ENCODE results near the gene PBRM1.

PBRM1 gene

GRCh38 chr3:52663098-52663497, 22.6 kb downstream of the PBRM1 start:
- no peak for TF ChIP-seq CTCF (IDR thresholded peaks at IDR 0.05; ENCODE audit: low read depth, low read length)
- no peak overlapping the region for H3K4me3 ChIP-seq (ENCODE audit: low read depth, low read length)

- no peak for TF ChIP-seq CTCF (IDR thresholded peaks at IDR 0.05; ENCODE audit: low read depth, low read length)
- no peak overlapping the region for H3K4me3 ChIP-seq (ENCODE audit: low read depth, low read length)
Measured at GRCh38 chr3:52660046-52660445, 25.7 kb downstream of the PBRM1 start.

GRCh38 chr3:52655895-52656294, 29.8 kb downstream of the PBRM1 start:
- TF ChIP-seq CTCF (IDR thresholded peaks at IDR 0.05; ENCODE audit: low read depth, low read length) = no peak
- no peak overlapping the region for H3K4me3 ChIP-seq (ENCODE audit: low read depth, low read length)

GRCh38 chr3:52651592-52651991, 34.1 kb downstream of the PBRM1 start:
- no peak for TF ChIP-seq CTCF (IDR thresholded peaks at IDR 0.05; ENCODE audit: low read depth, low read length)
- H3K4me3 ChIP-seq (ENCODE audit: low read depth, low read length) = no peak overlapping the region

- no peak overlapping the region for H3K4me3 ChIP-seq (ENCODE audit: low read depth, low read length)
- no peak for TF ChIP-seq CTCF (IDR thresholded peaks at IDR 0.05; ENCODE audit: low read depth, low read length)
Measured at GRCh38 chr3:52650439-52650838, 35.3 kb downstream of the PBRM1 start.

- TF ChIP-seq CTCF (IDR thresholded peaks at IDR 0.05; ENCODE audit: low read depth, low read length) = no peak
- no peak overlapping the region for H3K4me3 ChIP-seq (ENCODE audit: low read depth, low read length)
Measured at GRCh38 chr3:52649461-52650210, 36.1 kb downstream of the PBRM1 start.

GRCh38 chr3:52645549-52645948, 40.2 kb downstream of the PBRM1 start:
- TF ChIP-seq CTCF (IDR thresholded peaks at IDR 0.05; ENCODE audit: low read depth, low read length) = no peak
- H3K4me3 ChIP-seq (ENCODE audit: low read depth, low read length) = no peak overlapping the region
